GM18499 (cell line): ENCODE measurements around the gene C2CD4C.
"Not testable (repeated sequence)": the region's sequence is repeated elsewhere in the genome, so short reads cannot be mapped to it uniquely, and the experiment has no call there.

ENCODE experiments used
- ATAC-seq: cut with Tn5 transposase; IDR thresholded peaks from one replicate; pipeline ENCODE4 v1.9.1; 2021; ENCODE audit warnings: moderate number of reproducible peaks; ENCODE audit not compliant: insufficient read depth, unreplicated experiment

Gene C2CD4C

DNA sequence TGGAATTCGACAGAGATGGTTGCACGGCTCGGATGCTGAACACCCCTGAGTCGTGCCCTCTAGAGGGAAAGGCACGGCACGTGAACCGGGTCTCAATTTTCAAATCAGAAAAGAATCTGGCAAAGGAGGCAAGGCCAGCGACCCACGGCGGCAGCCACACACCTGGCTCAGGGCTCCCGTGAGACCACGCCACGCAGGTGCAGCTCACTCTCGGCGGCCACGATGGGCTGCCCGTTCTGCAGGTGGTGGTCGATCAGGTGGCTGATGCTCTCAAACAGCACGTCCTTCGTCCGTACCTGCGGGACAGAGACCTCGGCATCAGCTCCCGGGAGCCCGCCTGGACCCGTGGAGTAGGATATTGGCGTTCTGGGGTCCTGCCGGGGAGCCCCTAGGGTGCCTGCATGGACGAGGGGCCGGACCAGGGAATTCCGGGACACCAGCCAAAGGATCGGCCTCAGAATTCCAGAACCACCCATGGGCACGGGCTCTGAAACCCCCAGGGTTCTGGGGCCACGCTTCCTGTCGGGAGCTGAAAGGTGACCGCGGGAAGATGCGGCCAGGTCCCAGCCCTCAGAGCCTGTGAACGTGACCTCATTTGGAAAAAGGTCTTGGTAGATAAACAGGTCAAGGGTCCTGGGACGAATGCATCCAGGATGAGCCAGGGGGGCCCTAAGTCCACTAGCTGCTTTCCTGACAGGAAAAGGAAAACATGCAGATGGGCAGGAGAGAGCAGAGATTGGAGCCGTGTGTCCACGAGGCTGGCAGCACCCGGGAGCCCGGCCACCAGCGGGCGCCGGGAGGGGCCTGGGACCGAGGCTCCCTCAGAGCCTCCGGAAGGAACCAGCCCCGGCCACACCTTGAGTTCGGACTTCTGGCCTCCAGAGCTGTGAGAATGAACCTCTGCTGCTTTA, 10.1 kb upstream of the C2CD4C start:
- no peak for ATAC-seq

DNA sequence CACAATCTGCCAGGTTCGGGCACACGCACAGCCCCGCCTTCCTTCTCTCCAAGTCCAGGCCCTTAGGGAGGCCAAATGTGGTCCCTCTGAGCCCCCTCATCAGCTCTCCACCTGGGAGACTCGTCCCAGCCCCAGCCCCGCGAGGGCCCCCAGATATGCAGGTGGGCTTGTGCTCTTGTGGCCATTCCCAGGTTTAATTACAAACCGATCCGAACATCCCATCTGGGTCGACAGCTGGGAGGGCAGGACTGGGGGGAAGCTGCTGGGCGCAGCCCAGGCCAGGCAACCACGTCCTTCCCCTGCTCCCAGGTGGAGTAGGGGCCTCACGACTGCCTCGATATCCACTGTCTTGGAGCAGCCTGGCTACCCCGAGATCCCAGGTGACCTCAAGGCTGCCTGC, 7.5 kb upstream of the C2CD4C start:
- no peak for ATAC-seq

DNA sequence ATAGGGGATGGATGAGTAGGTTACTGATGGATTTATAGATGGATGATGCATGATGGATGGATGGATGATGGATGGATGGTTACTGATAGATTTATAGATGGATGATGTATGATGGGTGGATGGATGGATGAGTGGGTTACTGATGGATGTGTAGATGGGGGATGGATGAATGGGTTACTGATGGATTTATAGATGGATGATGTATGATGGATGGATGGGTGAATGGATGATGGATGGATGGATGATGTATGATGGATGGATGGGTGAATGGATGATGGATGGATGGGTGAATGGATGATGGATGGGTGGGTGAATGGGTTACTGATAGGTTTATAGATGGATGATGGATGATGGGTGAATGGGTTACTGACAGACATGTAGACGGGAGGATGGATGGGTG, 6.3 kb upstream of the C2CD4C start:
- ATAC-seq: no peak

DNA sequence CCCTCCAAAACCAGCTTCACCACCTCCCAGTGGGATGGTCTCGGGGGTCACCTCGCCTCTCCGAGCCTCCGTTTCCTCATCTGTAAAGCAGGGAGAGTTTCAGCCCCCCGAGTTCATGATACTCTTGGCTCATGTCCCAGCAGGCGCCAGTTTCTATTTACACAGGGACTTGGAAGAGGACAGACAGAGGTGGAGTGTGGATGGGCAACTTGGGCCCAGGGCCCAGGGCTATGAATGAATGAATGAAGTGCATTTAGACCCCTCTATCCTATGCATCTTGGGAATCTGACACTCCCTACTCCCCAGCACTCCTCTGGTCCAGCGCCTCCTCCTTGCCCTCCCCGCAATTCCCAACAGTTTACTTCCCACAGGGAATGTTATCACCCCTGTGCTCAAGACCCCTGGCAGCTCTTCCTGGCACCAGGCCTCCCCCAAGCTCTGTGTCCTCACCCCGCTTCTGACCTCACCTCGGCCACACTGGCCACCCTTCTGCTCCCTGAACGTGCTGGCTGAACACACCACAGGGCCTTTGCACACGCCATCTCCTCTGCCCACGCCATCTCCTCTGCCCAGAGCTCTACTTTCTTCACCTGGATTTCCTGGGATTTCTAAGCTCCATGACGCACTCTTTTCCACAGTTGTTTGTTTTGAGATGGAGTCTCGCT, 4.9 kb upstream of the C2CD4C start:
- ATAC-seq: no peak

DNA sequence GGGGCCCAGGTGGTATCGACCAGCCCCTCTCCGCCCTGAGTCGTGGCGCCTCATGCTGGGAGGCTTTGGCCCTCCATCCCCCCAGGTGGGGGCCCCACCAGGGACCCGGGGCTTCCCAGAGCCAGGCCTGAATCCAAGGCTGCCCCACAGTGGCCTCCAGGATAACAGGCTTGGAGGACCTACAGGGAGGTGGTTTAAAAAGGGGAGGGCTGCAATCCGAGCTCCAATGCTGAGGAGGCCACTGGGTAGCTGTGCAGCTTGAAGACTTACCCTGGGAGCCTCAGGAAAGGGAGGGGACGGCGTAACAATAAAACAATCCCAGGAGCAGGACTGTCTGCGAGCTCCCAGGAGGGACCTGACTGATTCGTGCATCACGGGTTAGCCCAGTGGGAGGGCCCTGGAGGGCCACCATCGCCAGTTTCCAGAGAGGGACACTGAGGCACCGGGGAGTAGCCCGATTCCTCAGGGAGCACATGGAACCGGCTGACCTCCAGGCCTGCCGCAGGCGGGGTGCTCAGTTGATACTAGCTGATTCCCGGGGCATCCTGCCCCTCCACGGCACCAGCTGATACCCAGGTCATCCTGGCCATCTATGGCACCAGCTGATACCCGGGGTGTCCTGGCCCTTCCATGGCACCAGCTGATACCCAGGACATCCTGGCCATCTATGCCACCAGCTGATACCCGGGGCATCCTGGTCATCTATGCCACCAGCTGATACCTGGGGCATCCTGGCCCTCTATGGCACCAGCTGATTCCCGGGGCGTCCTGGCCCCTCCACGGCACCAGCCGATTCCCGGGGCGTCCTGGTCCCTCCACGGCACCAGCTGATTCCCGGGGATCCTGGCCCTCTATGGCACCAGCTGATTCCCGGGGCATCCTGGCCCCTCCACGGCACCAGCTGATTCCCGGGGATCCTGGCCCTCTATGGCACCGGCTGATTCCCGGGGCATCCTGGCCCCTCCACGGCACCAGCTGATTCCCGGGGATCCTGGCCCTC, 3.7 kb upstream of the C2CD4C start:
- ATAC-seq: no peak

DNA sequence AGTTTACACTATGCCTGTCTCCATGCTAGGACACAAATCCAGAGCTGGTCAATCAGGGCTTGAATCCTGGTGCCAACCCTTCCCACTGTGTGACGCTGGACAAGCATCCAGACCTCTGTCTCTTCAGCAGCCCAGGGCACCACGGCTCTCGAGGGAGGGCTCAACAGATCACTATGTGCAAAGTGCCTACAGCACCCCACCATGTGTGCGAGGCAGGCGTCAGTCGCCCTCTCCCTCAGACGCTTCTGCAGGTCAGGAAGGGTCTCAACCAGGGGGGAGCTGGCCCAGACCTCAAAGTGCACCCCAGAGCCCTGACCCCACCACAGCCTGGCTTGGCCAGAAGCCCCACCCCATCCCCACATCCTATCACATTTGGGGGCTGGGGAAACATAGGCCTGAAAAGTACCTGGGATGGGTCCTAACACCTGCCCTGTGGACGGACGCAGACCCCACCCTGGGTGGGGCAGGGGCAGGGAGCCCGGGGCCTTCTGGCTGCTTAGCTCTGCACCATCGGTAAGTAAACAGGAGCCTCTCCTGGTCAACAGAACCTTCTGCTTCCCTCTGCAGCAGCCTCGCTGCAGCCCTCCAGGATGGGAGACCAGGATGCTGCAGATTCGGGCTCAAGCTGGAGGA, 2.9 kb upstream of the C2CD4C start:
- ATAC-seq: no peak

DNA sequence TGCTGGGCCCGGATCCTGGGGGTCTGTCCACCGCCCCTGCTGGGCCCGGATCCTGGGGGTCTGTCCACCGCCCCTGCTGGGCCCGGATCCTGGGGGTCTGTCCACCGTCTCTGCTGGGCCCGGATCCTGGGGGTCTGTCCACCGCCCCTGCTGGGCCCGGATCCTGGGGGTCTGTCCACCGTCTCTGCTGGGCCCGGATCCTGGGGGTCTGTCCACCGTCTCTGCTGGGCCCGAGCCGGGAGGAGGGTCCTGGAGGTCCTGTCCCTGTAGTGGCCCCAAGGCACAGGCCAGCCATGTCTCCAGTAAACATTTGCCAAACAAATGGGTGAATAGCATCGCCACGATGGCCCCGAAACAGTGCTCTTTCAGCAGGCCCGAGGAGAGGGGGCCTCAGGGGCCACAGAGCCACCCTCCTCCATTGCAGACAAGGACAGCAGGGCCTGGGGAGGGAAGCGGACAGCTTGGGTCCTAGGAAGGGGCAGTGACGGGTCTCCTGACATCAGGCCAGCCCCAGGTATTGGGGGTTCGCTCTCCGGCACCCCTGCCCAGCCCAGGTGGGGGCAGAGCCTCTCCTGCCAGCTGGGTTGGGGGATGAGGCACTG, 2.3 kb upstream of the C2CD4C start:
- not testable (repeated sequence) for ATAC-seq

DNA sequence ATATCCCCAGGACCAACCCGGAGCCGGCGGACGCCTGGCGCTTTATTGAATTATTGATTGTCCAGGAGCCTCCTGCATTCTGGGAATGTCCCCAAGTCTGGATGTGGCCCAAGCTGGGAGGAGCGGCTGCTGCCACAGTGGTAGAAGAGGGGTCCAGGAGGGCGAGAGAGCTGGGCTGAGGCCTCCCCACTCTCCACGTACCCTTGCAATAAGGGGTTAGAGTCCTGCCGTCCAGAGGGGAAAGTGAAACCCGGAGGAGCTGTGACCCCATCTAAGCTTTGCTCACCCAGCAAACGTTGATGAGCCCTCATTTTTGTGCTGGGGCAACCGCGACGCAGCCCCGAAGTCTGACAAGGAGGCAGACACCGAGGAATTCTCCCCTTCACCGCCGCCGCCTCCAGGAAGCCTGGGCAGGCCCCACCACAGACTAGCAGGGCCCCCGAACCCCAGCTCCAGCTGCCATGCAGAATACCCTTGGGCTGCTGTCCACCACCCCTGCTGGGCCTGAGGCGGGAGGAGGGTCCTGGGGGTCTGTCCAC, 1.4 kb upstream of the C2CD4C start:
- no peak for ATAC-seq

DNA sequence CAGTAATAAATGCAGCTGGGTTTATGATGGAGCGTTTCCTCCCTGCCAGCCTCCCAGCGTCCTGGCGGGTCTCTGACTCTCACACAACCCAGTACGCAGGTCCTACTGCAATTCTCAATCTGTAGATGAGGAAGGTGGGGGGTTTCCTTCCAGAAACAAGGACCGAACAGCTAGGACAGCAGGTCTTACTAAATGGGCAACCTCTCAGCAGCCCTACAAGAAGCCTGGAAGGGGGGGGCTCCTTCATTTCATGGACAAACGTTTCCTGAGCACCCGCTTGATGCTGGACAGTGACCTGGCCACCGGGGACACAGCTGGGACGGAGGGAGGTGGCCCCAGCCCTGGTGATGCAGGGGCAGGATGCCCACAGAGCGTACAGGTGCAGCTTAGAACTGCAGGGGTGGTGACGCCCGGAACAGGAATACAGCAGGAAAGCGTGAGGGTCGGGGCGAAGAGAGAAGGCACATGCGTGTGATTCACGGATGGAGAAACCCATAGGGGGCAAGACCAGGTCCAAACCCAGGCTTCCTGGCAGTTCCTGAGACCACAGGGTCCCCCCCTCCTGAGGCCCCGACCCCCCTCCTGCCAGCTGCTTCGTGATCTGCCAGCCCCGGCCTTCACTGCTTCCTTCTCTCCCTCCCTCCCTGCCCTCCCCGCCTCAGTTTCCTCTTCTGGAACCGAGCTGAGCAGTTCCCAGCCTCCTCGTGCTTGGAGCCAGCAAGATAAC, 732 bp upstream of the C2CD4C start:
- ATAC-seq: no peak

DNA sequence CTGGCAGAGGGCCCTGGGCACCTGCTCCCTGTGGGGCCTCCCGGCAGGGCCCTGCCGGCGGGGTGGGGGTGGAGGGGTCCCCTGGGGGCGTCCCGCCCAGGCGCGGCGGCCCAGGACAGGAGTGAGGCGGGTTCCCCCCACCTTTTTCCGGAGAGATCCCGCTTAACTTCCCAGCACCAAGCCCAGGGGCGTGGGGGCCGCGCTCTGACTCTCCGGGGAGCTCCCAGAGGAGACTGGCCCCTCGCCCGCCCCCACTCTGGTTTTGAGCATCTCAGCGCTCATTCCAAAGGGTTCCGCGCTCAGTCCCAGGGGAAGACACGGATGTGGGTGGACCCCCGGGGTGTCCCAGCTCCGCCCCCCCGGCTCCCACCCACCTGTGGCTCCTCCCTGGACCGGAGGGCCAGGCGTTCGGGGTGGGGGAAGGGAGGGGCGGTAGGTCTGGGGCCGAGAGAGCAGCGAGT, 476 bp downstream of the C2CD4C start:
- ATAC-seq: no peak

DNA sequence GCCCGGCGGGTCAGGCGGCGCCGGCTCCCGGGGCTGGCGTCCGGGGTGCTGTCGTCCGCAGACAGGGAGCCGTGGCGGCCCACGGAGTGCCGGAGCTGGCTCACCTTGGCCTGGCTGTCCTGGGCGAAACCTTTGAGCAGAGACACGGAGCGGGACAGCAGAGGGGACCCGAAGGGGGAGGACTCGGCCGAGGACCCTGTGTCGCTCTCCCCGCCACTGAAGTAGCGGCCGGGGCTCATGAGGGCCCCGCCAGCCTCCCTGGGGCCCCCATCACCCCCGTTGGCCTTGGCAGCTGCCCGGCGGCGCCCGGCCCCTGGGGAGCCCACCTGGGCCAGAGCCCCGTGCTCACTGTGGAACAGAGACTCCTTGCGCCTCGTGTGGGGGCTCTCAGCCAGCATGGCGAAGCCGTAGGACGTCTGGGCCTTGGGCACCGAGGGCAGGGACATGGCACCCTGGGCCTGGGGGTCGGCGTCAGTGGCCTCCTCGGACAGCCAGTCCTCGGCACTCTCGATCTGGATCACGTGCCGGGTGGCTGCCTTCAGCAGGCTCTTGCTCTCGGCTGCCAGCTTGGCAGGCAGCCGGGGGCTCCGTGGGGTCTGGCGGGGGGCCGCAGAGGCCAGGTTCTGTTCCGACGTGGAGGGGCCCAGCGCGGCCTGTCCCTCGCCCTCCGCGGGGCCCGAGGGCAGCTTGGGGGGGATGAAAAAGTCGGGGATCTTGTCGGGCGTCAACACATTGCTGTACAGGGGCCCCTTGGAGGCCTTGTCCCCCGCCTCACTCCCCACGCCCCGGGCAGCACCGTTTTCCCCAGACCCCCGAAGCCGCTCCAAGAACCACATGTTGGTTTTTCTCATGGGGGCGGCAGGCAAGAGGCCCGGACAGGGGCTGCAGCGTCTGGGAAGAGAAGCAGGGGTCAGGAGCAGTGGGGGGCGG, 1.2 kb downstream of the C2CD4C start:
- ATAC-seq: no peak

DNA sequence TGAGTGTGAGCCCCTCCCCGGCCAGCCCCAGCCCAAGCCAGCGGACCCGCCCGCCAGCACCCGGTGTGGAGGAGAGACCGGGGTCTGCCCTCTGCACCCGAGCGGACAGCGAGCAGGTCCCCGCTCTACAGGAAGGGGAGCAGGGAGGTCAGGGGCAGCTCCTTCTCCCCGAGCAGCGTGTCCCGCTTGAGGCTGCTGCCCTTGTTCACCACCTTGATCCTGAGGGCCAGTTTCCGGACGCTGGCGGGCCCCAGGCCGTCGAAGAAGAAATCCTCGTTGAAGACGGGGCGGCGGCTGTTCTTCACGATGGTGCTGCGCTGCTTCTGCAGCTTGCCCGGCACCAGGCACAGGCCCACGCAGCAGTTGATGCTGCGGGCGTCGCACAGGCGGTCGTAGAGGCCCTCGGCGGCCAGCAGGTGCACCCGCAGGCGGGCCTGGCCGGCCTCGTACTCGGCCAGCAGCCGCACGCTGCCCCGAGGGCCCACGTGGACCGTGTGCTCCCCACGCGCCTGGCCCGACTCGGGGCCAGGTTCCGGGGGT, 1.9 kb downstream of the C2CD4C start:
- no peak for ATAC-seq

DNA sequence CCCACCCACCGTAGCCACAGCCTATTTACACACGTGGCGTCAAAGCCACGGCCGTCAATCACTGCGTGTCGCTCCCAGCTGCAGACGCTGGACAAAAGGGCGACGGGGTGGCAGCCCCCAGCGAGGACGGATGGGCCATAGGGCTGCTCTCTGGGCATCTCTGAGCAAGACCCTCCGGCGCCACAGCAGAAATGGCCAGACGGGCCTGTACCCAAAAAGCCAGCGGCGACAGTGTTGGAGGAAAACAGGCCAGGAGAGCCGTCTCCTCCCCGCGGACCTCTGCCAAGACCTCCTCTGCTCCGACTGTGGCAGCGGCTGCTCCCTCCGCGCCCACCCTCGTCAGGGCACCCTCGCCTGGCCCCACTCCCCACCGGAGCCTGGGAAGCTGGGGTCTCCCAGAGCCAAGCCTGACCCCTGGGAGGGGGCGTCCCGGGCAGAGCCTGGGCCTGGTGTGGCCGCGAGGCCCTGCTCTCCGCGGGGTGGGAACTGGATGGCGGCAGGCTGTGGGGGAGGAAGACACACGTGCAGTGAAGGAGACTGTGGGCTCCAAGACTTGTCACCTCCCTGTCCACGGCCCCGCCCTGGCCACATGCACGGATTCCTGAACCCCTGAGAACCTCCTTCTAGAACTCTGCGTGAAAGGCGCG, 2.7 kb downstream of the C2CD4C start:
- ATAC-seq: no peak

DNA sequence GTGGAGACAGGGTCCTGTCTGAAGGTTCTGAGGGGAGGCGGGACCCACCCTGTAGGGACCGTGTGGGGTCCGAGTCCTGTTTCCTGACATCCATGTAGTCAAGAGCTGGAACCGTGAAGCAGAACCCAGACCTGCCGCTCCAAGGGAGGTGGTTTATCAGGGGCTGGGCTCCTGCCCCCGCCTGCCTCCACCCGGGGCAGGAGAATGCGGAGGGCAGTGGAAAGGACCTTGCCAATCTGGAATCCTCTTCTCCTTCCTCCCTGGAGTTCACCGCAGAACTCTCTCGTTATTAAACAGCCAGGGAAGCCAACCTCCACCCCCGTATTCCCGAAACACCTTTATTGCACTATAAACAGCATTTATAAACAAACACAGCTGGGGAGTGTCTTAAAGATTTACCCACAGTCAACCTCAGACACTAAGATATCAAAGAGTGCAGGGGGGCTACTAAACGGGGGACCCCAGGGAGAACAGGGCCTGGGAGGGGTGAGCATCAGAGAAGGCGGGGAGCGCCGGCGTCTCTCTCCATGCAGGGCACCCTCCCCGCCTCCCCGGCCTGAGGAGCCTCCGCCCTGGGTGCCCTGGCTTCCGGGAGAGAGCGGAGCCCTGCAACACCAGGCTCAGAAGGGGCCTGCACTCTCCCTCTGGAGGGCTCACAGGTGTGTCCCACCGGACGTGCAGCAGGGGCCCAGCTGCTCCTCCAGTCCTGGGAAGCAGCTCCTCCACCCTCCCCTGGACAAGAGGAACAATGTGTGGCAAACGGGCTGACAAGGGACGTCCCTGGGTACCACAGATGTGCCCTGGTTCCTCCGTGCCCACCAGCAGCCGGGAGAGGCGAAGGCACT, 3.6 kb downstream of the C2CD4C start:
- no peak for ATAC-seq

DNA sequence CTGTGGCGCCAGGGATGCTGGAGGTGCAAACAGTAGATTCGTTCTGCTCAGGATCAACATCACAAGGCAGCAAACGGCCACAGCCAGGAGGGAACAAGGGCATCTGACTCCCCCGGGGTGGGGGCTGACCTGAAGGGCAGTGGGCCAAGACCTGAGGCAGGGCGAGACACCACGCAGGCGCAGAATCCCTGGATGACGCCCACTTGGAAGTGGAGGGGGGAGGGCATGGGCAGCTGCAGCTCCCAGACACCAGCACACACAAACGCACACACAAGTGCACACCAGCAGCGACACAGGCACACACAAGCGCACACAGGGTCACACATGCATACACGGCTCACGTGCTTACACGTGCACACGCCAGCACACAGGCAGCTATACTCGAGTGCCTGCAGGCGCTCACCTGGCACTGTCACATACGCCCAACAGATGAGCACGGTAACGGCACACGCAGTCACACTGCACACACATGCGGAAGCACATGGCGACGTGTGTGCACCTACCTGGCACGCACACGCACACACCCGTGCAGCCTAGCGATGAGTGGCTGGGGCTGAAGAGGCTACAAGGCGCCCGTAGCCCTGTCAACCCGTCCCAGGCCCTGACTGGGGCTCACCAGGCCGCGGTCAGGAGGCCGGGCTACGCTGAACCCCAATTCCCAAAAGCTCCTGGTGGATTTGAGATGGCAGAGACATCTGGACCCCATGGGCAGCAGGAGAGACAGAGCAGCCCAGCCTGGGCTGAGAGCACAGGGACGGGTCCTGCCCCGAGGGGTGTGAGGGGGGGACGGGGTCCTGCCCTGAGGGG, 5.5 kb downstream of the C2CD4C start:
- ATAC-seq: no peak
